HG02970 (cell line): ENCODE data around the gene MORN1.
"Not testable (repeated sequence)": the region's sequence is repeated elsewhere in the genome, so short reads cannot be mapped to it uniquely, and the experiment has no call there.

ENCODE experiments used
- ATAC-seq: cut with Tn5 transposase; IDR thresholded peaks from one replicate; pipeline ENCODE4 v1.9.1; 2021; ENCODE audit warnings: mild to moderate bottlenecking, moderate library complexity, moderate number of reproducible peaks; ENCODE audit not compliant: unreplicated experiment, low FRiP score

Gene MORN1

DNA sequence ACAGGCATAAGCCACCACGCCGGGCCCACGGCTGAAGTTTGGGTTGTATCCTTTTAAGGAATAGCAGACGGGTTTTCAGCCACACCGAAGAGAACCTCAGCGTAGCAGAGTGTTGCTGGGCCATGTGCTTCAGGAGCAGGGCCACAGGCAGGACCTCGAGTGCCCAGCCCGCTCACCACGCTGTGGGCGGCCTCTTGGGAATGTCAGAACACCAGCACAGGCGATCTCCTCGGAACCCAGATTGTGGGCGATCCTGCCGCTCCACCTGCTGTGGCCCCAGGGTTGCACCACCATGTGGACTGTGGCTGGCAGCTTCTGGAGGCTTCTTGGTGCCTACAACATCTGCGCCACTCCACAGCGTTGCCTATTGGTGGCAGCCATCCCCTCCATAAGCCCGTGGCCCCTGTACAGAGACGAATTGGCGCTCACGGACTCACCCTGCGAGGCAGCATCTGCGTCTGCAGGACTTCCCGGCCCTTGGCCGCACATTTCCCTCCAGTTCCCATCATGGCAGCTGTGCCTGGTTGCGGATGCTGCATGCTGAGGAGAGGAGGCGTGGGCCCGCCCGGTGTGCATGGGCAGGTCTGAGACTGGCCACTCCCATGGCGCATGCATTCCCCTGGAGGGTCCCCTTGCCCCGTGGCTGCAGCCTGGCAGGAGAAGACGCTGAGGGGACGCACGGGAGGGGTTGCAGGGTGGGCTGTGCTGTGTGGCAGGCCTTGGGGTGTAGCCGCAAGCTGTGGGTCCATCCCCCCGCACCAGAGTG, 93.9 kb downstream of the MORN1 start:
- no peak for ATAC-seq

DNA sequence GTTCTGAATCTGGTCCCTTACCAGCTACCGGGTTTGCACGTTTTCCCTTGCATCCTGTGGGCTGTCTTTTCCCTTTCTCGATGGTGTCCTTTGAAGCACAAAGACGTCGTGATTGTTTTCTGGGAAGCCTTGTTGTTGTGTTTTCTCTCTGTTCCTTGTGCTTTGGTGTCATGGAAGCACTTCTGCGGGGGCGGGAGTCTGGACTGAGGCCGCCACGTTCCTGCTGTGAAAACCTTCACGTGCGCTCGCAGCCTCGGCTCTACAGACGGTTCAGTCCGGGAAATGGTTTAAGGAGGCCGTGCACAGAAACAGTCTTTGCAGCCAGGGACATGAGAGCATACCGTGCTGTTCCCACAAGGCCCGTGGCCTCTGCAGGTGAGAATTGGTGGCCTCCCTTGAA, 94.7 kb downstream of the MORN1 start:
- no peak for ATAC-seq

- not testable (repeated sequence) for ATAC-seq
Measured at GRCh38 chr1:2296211-2296610, 95.1 kb downstream of the MORN1 start.

GRCh38 chr1:2295526-2295925, 95.8 kb downstream of the MORN1 start:
- no peak for ATAC-seq

- ATAC-seq: no peak
Measured at GRCh38 chr1:2294725-2295078, 96.7 kb downstream of the MORN1 start.

DNA sequence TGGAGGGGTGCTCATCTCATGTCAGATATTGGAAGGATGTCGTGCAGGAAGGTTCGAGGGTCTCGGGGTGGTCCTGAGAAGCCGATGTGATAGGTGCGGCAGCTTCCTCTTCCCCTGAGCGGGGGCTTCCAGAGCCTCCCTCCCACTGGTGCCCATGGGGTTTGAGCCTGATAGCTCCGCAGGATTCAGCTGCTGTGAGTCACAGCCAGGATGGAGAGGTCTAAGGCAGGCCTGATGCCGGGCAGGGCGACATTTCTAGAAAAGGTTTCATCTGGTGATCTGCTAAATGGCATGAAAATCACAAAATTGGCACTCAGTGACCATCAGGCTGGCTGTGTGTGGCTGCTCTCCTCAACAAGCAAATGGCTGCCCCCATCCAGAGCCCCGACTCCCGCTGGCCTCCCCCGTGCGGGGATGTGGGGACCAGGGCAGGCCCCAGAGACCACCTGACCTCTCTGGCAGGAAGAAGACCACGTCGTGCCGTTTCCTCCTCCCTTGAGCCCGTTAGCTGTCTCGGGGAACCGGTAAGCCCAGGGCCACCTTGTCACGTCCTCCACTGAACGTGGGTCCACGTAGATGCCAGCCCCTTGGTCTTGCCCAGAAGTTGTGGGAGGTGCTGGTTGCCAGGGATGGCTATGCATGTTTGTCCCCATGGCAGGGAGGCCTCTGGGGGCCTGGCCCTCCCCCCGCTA, 97.2 kb downstream of the MORN1 start:
- ATAC-seq: no peak

GRCh38 chr1:2292725-2293450, 98.5 kb downstream of the MORN1 start:
- ATAC-seq: no peak

- no peak for ATAC-seq
Measured at GRCh38 chr1:2291577-2291976, 99.8 kb downstream of the MORN1 start.

GRCh38 chr1:2290595-2291510, 100.5 kb downstream of the MORN1 start:
- no peak for ATAC-seq

DNA sequence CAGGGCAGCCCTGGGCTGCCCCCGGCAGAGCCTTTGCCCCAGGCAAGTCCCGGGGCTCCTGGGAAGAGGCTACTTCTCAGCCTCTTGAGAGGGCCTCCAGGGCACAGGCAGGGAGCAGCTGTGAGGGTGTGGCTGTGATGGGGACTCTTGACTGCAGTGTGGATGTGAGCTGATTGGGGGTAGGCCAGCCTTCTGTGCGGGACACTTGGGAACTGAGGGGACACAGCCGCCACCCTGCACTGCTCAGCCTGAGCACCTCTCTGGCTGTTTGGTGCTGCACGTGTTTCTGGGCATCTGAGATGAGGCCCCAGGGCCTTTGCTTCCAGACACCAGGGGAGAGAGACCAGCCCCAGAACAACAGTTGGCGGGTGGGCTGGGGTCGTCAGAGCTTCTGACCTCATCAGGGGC, 101.2 kb downstream of the MORN1 start:
- no peak for ATAC-seq

DNA sequence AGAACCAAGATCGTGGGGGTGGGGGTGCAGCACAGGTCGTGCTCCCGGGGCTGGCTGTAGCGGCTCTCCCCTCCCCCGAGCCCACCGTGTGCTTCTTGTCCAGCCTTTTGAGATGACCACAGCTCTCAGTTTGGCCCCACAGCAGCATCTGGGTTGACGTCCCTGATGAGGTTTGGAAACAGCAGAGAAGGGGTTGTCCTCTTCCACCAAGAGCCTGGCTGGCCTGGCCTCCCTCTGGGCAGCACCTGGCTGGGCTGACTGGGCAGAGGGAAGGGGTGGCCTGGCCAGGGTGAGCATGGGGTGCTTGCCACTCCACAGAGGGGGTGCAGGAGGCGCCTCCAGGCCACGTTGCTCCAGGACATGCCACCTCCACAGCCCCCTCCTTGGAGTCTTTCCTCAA, 101.7 kb downstream of the MORN1 start:
- ATAC-seq: no peak

DNA sequence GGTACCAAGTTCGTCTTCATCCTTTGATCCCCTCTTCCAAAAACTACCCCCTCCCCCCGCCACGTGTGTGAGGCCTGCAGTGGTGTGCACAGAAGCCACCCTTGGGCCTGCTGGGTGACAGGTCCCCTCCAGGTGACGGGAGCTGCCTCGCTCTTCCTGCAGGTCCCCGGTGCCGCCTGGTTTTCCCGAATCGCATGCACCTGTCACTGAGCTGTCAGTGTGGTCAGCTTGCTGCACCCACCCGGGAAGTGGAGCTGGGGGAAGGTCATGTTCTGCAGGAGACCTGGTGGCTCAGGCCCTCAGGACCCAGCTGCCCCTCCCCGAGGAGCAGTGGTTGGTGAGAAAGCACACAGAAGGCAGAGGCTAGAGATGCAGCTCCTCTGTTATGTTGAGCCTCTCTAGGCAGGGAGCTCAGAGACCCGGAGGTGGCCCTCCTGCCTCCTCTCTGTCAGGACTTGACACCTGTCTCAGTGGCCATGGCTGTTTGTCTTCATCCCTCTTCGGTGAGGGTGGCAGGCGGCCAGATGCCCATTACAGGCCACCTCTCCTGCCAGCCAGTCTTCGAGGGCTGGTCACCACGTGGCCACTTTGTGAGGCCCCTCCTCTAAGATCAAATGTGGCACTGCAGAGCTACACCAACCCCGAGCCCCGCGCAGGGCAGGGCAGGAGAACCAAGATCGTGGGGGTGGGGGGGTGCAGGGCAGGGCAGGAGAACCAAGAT, 102.4 kb downstream of the MORN1 start:
- no peak for ATAC-seq

DNA sequence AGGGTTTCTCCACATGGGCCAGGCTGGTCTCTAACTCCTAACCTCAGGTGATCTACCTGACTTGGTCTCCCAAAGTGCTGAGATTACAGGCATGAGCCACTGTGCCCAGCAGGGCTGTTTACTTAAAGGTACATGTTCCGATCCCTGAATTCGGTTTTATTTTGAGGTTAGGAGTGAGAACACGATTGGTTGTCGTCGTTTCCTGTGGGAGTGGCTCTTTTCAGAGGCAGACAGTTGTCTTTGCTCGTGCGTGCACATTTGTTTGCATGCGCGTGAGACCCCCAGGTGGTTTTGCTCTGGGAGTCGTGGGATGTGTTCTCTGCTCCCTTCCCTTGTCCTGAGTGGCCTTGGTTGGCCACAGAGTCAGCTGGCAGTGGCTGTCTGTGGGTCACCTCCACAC, 103.0 kb downstream of the MORN1 start:
- ATAC-seq: no peak

DNA sequence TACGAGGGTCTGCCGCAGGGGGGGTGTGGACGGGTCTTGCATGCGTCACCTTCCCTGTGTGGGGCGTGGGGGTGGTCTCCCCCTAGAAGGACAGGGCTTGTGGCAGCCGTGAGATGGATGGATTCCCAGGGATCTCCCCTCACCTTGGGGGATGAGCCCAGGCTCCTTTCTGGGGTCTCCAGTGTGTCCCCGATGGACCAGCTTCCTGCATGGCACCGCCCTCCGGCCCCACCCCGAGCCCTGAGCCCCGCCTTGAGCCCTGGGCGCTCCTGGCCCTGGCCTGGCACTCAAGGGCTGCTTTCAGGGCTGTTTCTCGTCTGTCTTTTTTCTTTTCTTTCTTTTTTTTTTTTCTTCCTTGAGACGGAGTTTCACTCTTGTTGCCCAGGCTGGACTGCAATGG, 103.7 kb downstream of the MORN1 start:
- ATAC-seq: no peak

GRCh38 chr1:2286923-2287322, 104.4 kb downstream of the MORN1 start:
- no peak for ATAC-seq

DNA sequence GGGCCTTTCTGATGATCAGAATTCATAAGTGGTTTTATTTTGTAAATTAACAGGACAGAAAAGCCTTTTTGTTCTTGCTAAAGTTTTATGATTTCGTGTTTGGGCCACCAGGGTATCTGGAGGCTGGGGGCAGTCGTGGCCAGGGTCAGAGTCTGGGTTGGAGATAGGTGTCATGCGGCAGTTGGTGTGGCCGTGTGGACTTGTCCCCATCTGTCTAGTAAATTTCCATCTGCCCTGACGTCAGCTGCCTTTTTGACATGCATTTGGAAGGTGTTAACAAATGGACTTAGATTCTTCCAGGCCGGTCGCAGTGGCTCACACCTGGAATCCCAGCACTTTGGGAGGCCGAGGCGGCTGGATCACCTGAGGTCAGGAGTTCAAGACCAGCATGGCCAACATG, 106.4 kb downstream of the MORN1 start:
- ATAC-seq: no peak

- ATAC-seq: no peak
Measured at GRCh38 chr1:2283991-2284895, 107.1 kb downstream of the MORN1 start.

DNA sequence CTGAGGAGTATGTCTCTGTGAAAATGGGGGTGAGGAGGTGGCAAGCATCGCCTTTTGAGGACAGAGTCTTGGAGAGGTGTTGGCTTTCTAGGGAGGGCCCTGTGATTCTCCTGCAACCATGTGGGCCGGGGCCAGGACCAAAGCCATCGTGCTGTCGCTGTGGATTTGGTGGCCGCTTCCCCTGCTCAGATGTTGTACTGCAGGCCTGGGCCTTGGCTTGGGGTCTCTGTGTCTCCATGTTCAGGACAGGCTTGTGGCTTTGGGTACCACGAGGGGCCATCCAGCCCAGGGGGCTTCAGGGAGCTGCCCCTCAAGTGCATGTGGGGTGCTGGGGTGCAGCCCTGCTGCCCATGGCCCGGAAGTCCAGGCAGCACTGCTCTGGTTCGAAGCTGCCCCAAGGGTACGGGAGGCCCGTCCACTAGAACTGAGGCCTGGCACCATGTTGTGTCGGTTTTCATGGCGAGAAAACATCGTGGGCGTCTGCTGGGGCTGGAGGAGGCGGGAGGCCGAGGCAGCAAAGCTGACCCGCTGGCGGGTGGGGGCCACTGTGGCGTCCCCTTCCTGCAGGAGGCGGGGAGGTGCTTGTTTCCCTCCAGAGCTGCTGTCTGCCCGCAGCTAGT, 107.9 kb downstream of the MORN1 start:
- no peak for ATAC-seq
